Measurements from ENCODE around the gene APOC3. TPM values are rescaled to one million over a fixed set of nuclear protein-coding genes. Genes with fewer than 3 reads are reported as not detected.

APOC3 gene
- total and polyA plus RNA-seq, 10 of the 15 experiments (the other 5 are each of a cell fraction or from before 2014, with no cell fraction given) = 1.9 TPM; not detected in 9

GRCh38 chr11:116790167-116791001 lies 39.3 kb upstream of the APOC3 start:
- intact Hi-C loops (cut with micrococcal nuclease; ENCODE audit: unreplicated experiment) = loop anchor here (1.0 to 5.0 kb wide), 3 partner anchors 46 to 437 kb away; no protein-coding TSS in a partner anchor
- no peak overlapping the region for H3K9ac ChIP-seq (ENCODE audit: control insufficient read depth, insufficient read depth, low read length)
- ChIA-PET CTCF (interaction anchor here (0.6 to 10.9 kb wide), 32 partner anchors 7 to 439 kb away, joined by 3 to 183 read pairs (median 6); partner anchors contain the start of genes APOA1, APOA4, BUD13 and SIDT2), SMC1A (ENCODE audit: uncharacterized antibody, unreplicated experiment) (interaction anchor here (0.7 to 7.5 kb wide), 10 partner anchors 23 to 437 kb away, joined by 3 to 46 read pairs (median 3); no protein-coding TSS in a partner anchor), POLR2A (interaction anchor here (1.7 kb wide), 1 partner anchor 45 kb away, joined by 9 read pairs; no protein-coding TSS in a partner anchor), RAD21 (ENCODE audit: unreplicated experiment) (interaction anchor here (1.0 to 3.5 kb wide), 16 partner anchors 8 to 440 kb away, joined by 3 to 56 read pairs (median 4); partner anchors contain the start of gene APOA1)
- no peaks in the 10 kb centered on the region for H3K9me3 ChIP-seq (replicated peaks; ENCODE audit: control insufficient read depth, insufficient read depth, low read length)
- in situ Hi-C loops (cut with MboI) = no loop called here
- peaks cover 14% of the 10 kb centered on the region for H3K4me1 ChIP-seq (ENCODE audit: control insufficient read depth, insufficient read depth, low read length)
- no peak overlapping the region for H2AFZ ChIP-seq (ENCODE audit: control insufficient read depth, low read depth, low read length)
- 74% methylated on average over 53 of the region's 53 CpGs for WGBS (ENCODE audit: insufficient coverage, insufficient replicate concordance, low lambda C conversion rate, missing lambda C conversion rate)
- peaks cover 0 to 4% of the 10 kb centered on the region in 2 experiments; a peak in 3 of 4 replicates for H3K36me3 ChIP-seq (ENCODE audit: control insufficient read depth in 2 of 2, insufficient read depth in 2 of 2, low read length in 1 of 2)
- H3K27me3 ChIP-seq (replicated peaks in 1 of 2; ENCODE audit: control insufficient read depth in 2 of 2, insufficient read depth in 2 of 2, low read length in 1 of 2) = no peaks in the 10 kb centered on the region
- BruUV-seq (replicated peaks) = no TSS peak
- FAIRE-seq = no peak
- no peak overlapping the region for H3K4me3 ChIP-seq
- no peak for ATAC-seq
- TF ChIP-seq RUNX3 (IDR thresholded peaks at IDR 0.05; ENCODE audit: low read length) = no peak
- no peak overlapping the region for H3K4me2 ChIP-seq (ENCODE audit: control insufficient read depth, insufficient read depth)
- no peaks in the 10 kb centered on the region for H4K20me1 ChIP-seq (ENCODE audit: control insufficient read depth, insufficient read depth)
- H3K27ac ChIP-seq (ENCODE audit: control insufficient read depth, insufficient read depth) = no peak overlapping the region
- peaks cover 20% of the 10 kb centered on the region for H3K79me2 ChIP-seq (ENCODE audit: control insufficient read depth, insufficient read depth, low read length)
- DNase-seq (ENCODE audit: low read depth, low spot score) = no peak

- no peaks in the 10 kb centered on the region; a peak in 1 of 4 replicates for H3K36me3 ChIP-seq (ENCODE audit: control insufficient read depth in 2 of 2, insufficient read depth in 2 of 2, low read length in 1 of 2)
- DNase-seq (ENCODE audit: low read depth, low spot score) = no peak
- BruUV-seq (replicated peaks) = no TSS peak
- peaks cover 19% of the 10 kb centered on the region for H3K79me2 ChIP-seq (ENCODE audit: control insufficient read depth, insufficient read depth, low read length)
- ChIA-PET RAD21 (ENCODE audit: unreplicated experiment) (interaction anchor here (0.6 to 3.5 kb wide), 19 partner anchors 9 to 439 kb away, joined by 3 to 56 read pairs (median 4); partner anchors contain the start of gene APOA1), CTCF (interaction anchor here (0.6 to 10.9 kb wide), 38 partner anchors 8 to 438 kb away, joined by 3 to 183 read pairs (median 5); partner anchors contain the start of genes APOA1, APOA4, BUD13 and SIDT2), POLR2A (interaction anchor here (1.7 kb wide), 1 partner anchor 44 kb away, joined by 9 read pairs; no protein-coding TSS in a partner anchor), SMC1A (ENCODE audit: uncharacterized antibody, unreplicated experiment) (interaction anchor here (0.8 to 7.5 kb wide), 11 partner anchors 22 to 436 kb away, joined by 3 to 46 read pairs (median 3); no protein-coding TSS in a partner anchor)
- H3K9ac ChIP-seq (ENCODE audit: control insufficient read depth, insufficient read depth, low read length) = no peak overlapping the region
- H3K4me3 ChIP-seq = no peak overlapping the region
- no peak overlapping the region; the same call in 1 of the 2 replicates for H3K4me2 ChIP-seq (ENCODE audit: control insufficient read depth, insufficient read depth)
- H2AFZ ChIP-seq (ENCODE audit: control insufficient read depth, low read depth, low read length) = peak overlapping the region; percentile 63
- H3K9me3 ChIP-seq (replicated peaks; ENCODE audit: control insufficient read depth, insufficient read depth, low read length) = no peaks in the 10 kb centered on the region
- intact Hi-C loops (cut with micrococcal nuclease; ENCODE audit: unreplicated experiment) (loop anchor here (1.0 to 5.0 kb wide), 3 partner anchors 45 to 436 kb away; no protein-coding TSS in a partner anchor), in situ Hi-C loops (cut with MboI) (no loop called here)
- H3K27me3 ChIP-seq (replicated peaks in 1 of 2; ENCODE audit: control insufficient read depth in 2 of 2, insufficient read depth in 2 of 2, low read length in 1 of 2) = no peaks in the 10 kb centered on the region
- FAIRE-seq = no peak
- 28% methylated on average over 31 of the region's 31 CpGs for WGBS (ENCODE audit: insufficient coverage, insufficient replicate concordance, low lambda C conversion rate, missing lambda C conversion rate)
- no peaks in the 10 kb centered on the region for H4K20me1 ChIP-seq (ENCODE audit: control insufficient read depth, insufficient read depth)
- peak; percentile 73 for ATAC-seq
- peaks cover 14% of the 10 kb centered on the region for H3K4me1 ChIP-seq (ENCODE audit: control insufficient read depth, insufficient read depth, low read length)
- H3K27ac ChIP-seq (ENCODE audit: control insufficient read depth, insufficient read depth) = no peak overlapping the region
- TF ChIP-seq HDGF (IDR thresholded peaks at IDR 0.05) (no peak), MEF2B (IDR thresholded peaks at IDR 0.05; ENCODE audit: partially characterized antibody, poor library complexity, severe bottlenecking) (no peak), EED (IDR thresholded peaks at IDR 0.05; ENCODE audit: low read depth) (no peak), SIX5 (IDR thresholded peaks at IDR 0.05; ENCODE audit: low read depth, low read length, severe bottlenecking) (no peak), ZNF687 (IDR thresholded peaks at IDR 0.05) (no peak), RELA (IDR thresholded peaks at IDR 0.05; ENCODE audit: borderline replicate concordance, partially characterized antibody) (no peak), ASH2L (IDR thresholded peaks at IDR 0.05; ENCODE audit: borderline replicate concordance, low read depth) (no peak), SIN3A (IDR thresholded peaks at IDR 0.05; ENCODE audit: low read depth, low read length) (no peak)
These were observed 38.5 kb upstream of the APOC3 start for GRCh38 chr11:116791002-116791812.
